Measurements from ENCODE around the gene GAST. TPM values are rescaled to one million over a fixed set of nuclear protein-coding genes. Genes with fewer than 3 reads are reported as not detected.

GAST gene
- total and polyA plus RNA-seq, 2 of the 13 experiments (the other 11 are each of a cell fraction or from before 2014, with no cell fraction given): 0.32 to 0.42 TPM

GRCh38 chr17:41738077-41738800, 26.1 kb downstream of the GAST start (continued):
- TF ChIP-seq FOXO4 (CRISPR knock-in tag; conservative IDR thresholded peaks at IDR 0.05): no peak
- TF ChIP-seq MIXL1 (CRISPR knock-in tag; IDR thresholded peaks at IDR 0.05): 0 out of 2 replicates have a peak, but pooled peaks have one; percentile 55
- no peak; the same call in 1 of the 2 replicates for TF ChIP-seq PHF21A (CRISPR knock-in tag; IDR thresholded peaks at IDR 0.05)
- no peak for TF ChIP-seq RBM39 (IDR thresholded peaks at IDR 0.05; ENCODE audit: low read depth, low read length, poor library complexity, severe bottlenecking)
- TF ChIP-seq ZNF770 (CRISPR knock-in tag; IDR thresholded peaks at IDR 0.05): no peak
- TF ChIP-seq TRAFD1 (CRISPR knock-in tag; IDR thresholded peaks at IDR 0.05; ENCODE audit: borderline replicate concordance): no peak
- TF ChIP-seq MIER2 (CRISPR knock-in tag; IDR thresholded peaks at IDR 0.05): 0 out of 2 replicates have a peak, but pooled peaks have one; percentile 23
- TF ChIP-seq ZNF224 (CRISPR knock-in tag; IDR thresholded peaks at IDR 0.05): no peak
- no peak for TF ChIP-seq NFIB (CRISPR knock-in tag; IDR thresholded peaks at IDR 0.05; ENCODE audit: borderline replicate concordance)
- TF ChIP-seq PHF8 (CRISPR knock-in tag; IDR thresholded peaks at IDR 0.05): no peak
- peak; percentile 77; the same call in 1 of the 2 replicates for TF ChIP-seq HOXA3 (CRISPR knock-in tag; IDR thresholded peaks at IDR 0.05)
- TF ChIP-seq JUN (CRISPR knock-in tag; IDR thresholded peaks at IDR 0.05): no peak
- TF ChIP-seq SRSF1 (optimal IDR thresholded peaks at IDR 0.05; ENCODE audit: low read depth, low read length): no peak
- no peak for TF ChIP-seq ZBTB43 (CRISPR knock-in tag; conservative IDR thresholded peaks at IDR 0.05)
- no peak for TF ChIP-seq ZFP62 (CRISPR knock-in tag; IDR thresholded peaks at IDR 0.05)
- TF ChIP-seq ZNF33A (CRISPR knock-in tag; IDR thresholded peaks at IDR 0.05; ENCODE audit: borderline replicate concordance): no peak
- peak; percentile 53; the same call in 1 of the 2 replicates for TF ChIP-seq ZMYM2 (CRISPR knock-in tag; IDR thresholded peaks at IDR 0.05)
- TF ChIP-seq KDM5A (IDR thresholded peaks at IDR 0.05; ENCODE audit: borderline replicate concordance, low read length): no peak
- TF ChIP-seq ZNF607 (CRISPR knock-in tag; IDR thresholded peaks at IDR 0.05; ENCODE audit: borderline replicate concordance): no peak; the same call in 1 of the 2 replicates
- TF ChIP-seq ZNF629 (CRISPR knock-in tag; conservative IDR thresholded peaks at IDR 0.05): no peak
- TF ChIP-seq CSRNP1 (CRISPR knock-in tag; IDR thresholded peaks at IDR 0.05): no peak
- TF ChIP-seq ZNF138 (CRISPR knock-in tag; IDR thresholded peaks at IDR 0.05; ENCODE audit: low read depth): 0 out of 2 replicates have a peak, but pooled peaks have one; percentile 45

All from HepG2 (cell line).